HEK293 (cell line): Measurements from ENCODE around the gene KLK7.

Experiments used
- CTCF ChIA-PET: fragments of 350-600 bp; formaldehyde crosslinking; extraction: SDS; loops from one replicate; lab custom pipeline; 2021; ENCODE audit warnings: antibody characterized with exemption; lab: Yijun Ruan, JAX
- POLR2A ChIA-PET: fragments of 300-600 bp; formaldehyde crosslinking; extraction: SDS; loops from one replicate; lab custom pipeline; 2020; ENCODE audit warnings: antibody characterized with exemption, inconsistent platforms; lab: Yijun Ruan, JAX
- H3K27ac ChIP-seq: fragments of 200-500 bp; sonication (Bioruptor generic); 2 replicates; pipeline ENCODE4 v1.5.1; 2014; ENCODE audit warnings: low read depth, low read length, control low read depth, inconsistent platforms; ENCODE audit errors: extremely low read depth
- H3K36me3 ChIP-seq, 2 experiments: fragments of 200-500 bp in 1 of 2; sonication (Bioruptor generic) in 1 of 2; 1 replicate in 1 of 2; 2 replicates in 1 of 2; pipeline ENCODE4 v1.5.1; 2014 to 2017; ENCODE audit warnings: inconsistent platforms in 2 of 2, low read length in 2 of 2; ENCODE audit not compliant: control insufficient read depth in 2 of 2, insufficient read depth in 1 of 2
- H3K4me1 ChIP-seq: fragments of 200-500 bp; sonication (Bioruptor generic); 2 replicates; pipeline ENCODE4 v1.5.1; 2014; ENCODE audit warnings: mild to moderate bottlenecking, low read length, inconsistent platforms; ENCODE audit not compliant: control insufficient read depth, insufficient read depth
- H3K4me3 ChIP-seq: 2 replicates; pipeline ENCODE4 v1.5.1; 2011; ENCODE audit warnings: low read depth, mild to moderate bottlenecking, control low read depth, low read length, moderate library complexity
- H3K9me3 ChIP-seq: fragments of 200-500 bp; sonication (Bioruptor generic); 2 replicates; pipeline ENCODE4 v1.5.1; 2014; ENCODE audit warnings: low read depth, low read length, inconsistent platforms; ENCODE audit not compliant: control insufficient read depth, insufficient read depth
- GLIS2 ChIP-seq: fragments of 450-650 bp; formaldehyde crosslinking; IDR thresholded peaks from 2 replicates; pipeline ENCODE4 v1.5.1; 2016; ENCODE audit warnings: missing biosample characterization, missing genetic modification characterization
- SP3 ChIP-seq: fragments of 450-650 bp; formaldehyde crosslinking; IDR thresholded peaks from 2 replicates; pipeline ENCODE4 v1.5.1; 2016; ENCODE audit warnings: missing biosample characterization, missing genetic modification characterization
- YY2 ChIP-seq: fragments of 450-650 bp; formaldehyde crosslinking; IDR thresholded peaks from 2 replicates; pipeline ENCODE4 v1.5.1; 2016; ENCODE audit warnings: missing biosample characterization, missing genetic modification characterization
- ZBTB17 ChIP-seq: fragments of 450-650 bp; formaldehyde crosslinking; IDR thresholded peaks from 2 replicates; pipeline ENCODE4 v1.5.1; 2016; ENCODE audit warnings: missing biosample characterization, missing genetic modification characterization
- ZFP37 ChIP-seq: fragments of 450-650 bp; formaldehyde crosslinking; IDR thresholded peaks from 2 replicates; pipeline ENCODE4 v1.5.1; 2016; ENCODE audit warnings: missing biosample characterization, missing genetic modification characterization
- ZFP69B ChIP-seq: fragments of 450-650 bp; formaldehyde crosslinking; IDR thresholded peaks from 2 replicates; pipeline ENCODE4 v1.5.1; 2016; ENCODE audit warnings: missing biosample characterization, missing genetic modification characterization
- ZNF112 ChIP-seq: fragments of 450-650 bp; formaldehyde crosslinking; IDR thresholded peaks from 2 replicates; pipeline ENCODE4 v1.5.0; 2017; ENCODE audit warnings: missing biosample characterization, missing genetic modification characterization
- ZNF292 ChIP-seq: fragments of 450-650 bp; formaldehyde crosslinking; IDR thresholded peaks from 2 replicates; pipeline ENCODE4 v1.5.1; 2016; ENCODE audit warnings: low read depth, missing biosample characterization, missing genetic modification characterization, borderline replicate concordance
- ZNF394 ChIP-seq: fragments of 450-650 bp; formaldehyde crosslinking; IDR thresholded peaks from 2 replicates; pipeline ENCODE4 v1.5.1; 2016; ENCODE audit warnings: missing biosample characterization, missing genetic modification characterization, mild to moderate bottlenecking, moderate library complexity, borderline replicate concordance
- ZNF510 ChIP-seq: fragments of 450-650 bp; formaldehyde crosslinking; IDR thresholded peaks from 2 replicates; pipeline ENCODE4 v1.5.1; 2018; ENCODE audit warnings: mild to moderate bottlenecking, missing genetic modification characterization, missing biosample characterization; ENCODE audit not compliant: insufficient replicate concordance
- ZNF555 ChIP-seq: fragments of 450-650 bp; formaldehyde crosslinking; conservative IDR thresholded peaks from 2 replicates; pipeline ENCODE4 v1.5.1; 2017; ENCODE audit warnings: missing biosample characterization, mild to moderate bottlenecking, missing genetic modification characterization, inconsistent platforms
- ZNF707 ChIP-seq: fragments of 450-650 bp; formaldehyde crosslinking; IDR thresholded peaks from 2 replicates; pipeline ENCODE4 v1.5.1; 2016; ENCODE audit warnings: missing biosample characterization, missing genetic modification characterization
- ZNF76 ChIP-seq: fragments of 450-650 bp; formaldehyde crosslinking; IDR thresholded peaks from 2 replicates; pipeline ENCODE4; 2016; ENCODE audit warnings: low read depth, missing biosample characterization, missing genetic modification characterization, borderline replicate concordance
- TF ChIP-seq, protein P1 (sequence below): fragments of 450-650 bp; formaldehyde crosslinking; IDR thresholded peaks from 2 replicates; pipeline ENCODE4 v1.5.1; 2017; ENCODE audit warnings: missing biosample characterization, missing genetic modification characterization
- TF ChIP-seq, protein P2 (sequence below): fragments of 450-650 bp; formaldehyde crosslinking; IDR thresholded peaks from 2 replicates; pipeline ENCODE4 v1.5.1; 2017; ENCODE audit warnings: missing biosample characterization, mild to moderate bottlenecking, missing genetic modification characterization, moderate library complexity
- TF ChIP-seq, protein P3 (sequence below): fragments of 450-650 bp; formaldehyde crosslinking; IDR thresholded peaks from 2 replicates; pipeline ENCODE4 v1.5.1; 2016; ENCODE audit warnings: missing biosample characterization, missing genetic modification characterization, low read depth
- TF ChIP-seq, protein P4 (sequence below): fragments of 450-650 bp; formaldehyde crosslinking; IDR thresholded peaks from 2 replicates; pipeline ENCODE4 v1.5.1; 2016; ENCODE audit warnings: missing biosample characterization, missing genetic modification characterization
- TF ChIP-seq, protein P5 (sequence below): fragments of 450-650 bp; formaldehyde crosslinking; IDR thresholded peaks from 2 replicates; pipeline ENCODE4 v1.5.1; 2016; ENCODE audit warnings: missing biosample characterization, missing genetic modification characterization

KLK7 gene

DNA sequence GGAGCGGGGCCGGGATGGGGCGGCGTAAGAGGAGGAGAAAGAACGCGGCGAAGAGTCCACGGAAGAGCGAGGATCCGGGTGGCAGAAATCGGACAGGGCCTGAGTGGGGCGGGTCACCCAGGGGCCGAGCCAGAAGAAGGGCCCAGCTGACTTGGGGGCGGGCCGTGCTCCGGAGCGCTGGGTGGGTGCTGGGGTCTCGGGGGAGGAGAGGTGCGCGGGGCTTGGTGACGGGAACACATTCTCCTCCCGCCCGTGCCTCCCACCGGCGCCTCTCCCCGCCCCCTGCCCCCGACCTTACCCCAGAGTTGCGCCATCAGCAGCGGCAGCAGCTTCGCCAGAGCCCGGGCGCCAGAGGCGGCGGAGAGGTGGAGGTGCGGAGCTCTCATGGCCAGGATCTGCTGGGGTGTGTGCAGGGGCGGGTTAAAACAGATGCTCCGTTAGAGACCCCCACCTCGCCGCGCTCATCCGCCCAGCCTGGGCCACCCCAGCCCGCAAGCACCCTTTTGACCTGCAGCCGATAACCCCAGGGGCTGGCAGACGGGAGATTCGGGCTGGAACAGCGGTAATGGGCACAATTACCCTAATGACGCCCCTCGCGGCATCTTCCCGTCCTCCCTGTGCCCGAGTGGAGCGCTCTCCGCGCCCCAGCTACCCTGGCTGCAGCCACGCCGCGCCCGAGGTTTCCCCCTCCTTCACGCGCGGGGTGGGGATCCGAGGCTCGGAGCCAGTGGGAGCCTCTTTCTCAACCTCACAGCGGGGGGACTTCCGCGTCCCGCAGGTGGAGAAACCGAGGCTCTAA lies 35.2 kb upstream of the KLK7 start (continued):
- TF ChIP-seq GLIS2 (tag by site-specific recombination) (peak; percentile 70; the same call in 1 of the 2 replicates), ZNF76 (no peak), ZNF510 (tag by site-specific recombination) (no peak)
- TF ChIP-seq, protein P1, sequence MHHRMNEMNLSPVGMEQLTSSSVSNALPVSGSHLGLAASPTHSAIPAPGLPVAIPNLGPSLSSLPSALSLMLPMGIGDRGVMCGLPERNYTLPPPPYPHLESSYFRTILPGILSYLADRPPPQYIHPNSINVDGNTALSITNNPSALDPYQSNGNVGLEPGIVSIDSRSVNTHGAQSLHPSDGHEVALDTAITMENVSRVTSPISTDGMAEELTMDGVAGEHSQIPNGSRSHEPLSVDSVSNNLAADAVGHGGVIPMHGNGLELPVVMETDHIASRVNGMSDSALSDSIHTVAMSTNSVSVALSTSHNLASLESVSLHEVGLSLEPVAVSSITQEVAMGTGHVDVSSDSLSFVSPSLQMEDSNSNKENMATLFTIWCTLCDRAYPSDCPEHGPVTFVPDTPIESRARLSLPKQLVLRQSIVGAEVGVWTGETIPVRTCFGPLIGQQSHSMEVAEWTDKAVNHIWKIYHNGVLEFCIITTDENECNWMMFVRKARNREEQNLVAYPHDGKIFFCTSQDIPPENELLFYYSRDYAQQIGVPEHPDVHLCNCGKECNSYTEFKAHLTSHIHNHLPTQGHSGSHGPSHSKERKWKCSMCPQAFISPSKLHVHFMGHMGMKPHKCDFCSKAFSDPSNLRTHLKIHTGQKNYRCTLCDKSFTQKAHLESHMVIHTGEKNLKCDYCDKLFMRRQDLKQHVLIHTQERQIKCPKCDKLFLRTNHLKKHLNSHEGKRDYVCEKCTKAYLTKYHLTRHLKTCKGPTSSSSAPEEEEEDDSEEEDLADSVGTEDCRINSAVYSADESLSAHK (tag by site-specific recombination): no peak

DNA sequence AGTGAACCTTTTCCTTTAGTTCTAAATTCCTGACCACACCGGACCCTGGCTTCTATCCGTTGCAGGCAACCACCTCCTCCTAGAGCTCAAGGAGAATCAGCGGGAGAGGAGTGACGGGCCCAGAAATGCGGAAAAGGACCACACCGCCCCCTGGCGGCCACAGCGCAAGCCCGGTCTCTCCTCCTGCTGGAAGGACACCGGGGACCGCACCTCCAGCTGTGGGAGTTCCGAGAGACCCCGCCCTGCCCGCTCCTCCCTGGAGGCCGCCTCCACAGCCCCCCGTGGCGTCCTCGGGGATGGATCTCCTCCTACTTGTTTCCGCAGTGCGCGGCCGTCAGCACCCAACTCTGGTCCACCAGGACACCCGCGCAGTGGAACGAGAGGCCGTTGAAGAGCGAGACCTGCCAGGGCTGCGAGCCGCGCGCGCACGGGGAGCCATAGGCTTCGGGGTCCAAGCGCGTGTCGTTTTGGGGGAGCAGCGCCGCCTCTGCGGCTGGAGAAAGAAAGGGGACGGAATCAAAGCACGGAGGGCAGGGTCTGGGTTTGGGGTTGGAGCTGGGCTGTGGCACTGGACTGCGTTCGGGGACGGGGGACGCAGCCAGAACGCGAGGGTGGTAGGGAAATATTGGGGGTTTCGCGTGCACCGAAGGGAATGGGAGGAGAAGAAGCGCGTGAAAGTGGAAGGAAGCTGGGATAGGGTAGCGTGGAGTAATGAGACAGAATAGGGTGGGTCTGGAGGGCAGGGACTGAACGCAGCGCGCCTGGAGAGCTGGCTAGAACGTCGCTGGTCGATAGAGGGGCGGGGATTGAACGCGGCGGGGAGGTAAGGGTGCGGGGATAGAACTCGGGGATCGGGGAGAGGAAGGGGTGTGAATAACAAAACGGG lies 33.3 kb upstream of the KLK7 start:
- Histone ChIP-seq H3K36me3 (no peaks in the 10 kb centered on the region), H3K4me3 (peak overlapping the region; percentile 48), H3K27ac (no peak overlapping the region), H3K9me3 (no peaks in the 10 kb centered on the region), H3K4me1 (no peaks in the 10 kb centered on the region; the same call in 1 of the 2 replicates)
- CTCF ChIA-PET: interaction anchor here (0.5 to 8.5 kb wide), 47 partner anchors 8 to 858 kb away, joined by 3 to 177 read pairs (median 4); partner anchors contain the start of genes KLK11, KLK12, KLK7 and KLK8
- POLR2A ChIA-PET: interaction anchor here (0.5 to 1.0 kb wide), 5 partner anchors 42 to 223 kb away, joined by 3 to 9 read pairs (median 4); no protein-coding TSS in a partner anchor
- TF ChIP-seq ZNF112 (peak; percentile 4; the same call in 1 of the 2 replicates), SP3 (tag by site-specific recombination) (peak; percentile 92), ZFP37 (tag by site-specific recombination) (peak; percentile 66; the same call in 1 of the 2 replicates), ZNF394 (tag by site-specific recombination) (peak; percentile 12; the same call in 1 of the 2 replicates), ZFP69B (tag by site-specific recombination) (peak; percentile 36; the same call in 1 of the 2 replicates), ZNF707 (0 out of 2 replicates have a peak, but pooled peaks have one; percentile 33), GLIS2 (tag by site-specific recombination) (peak; percentile 96), ZNF292 (tag by site-specific recombination) (no peak), YY2 (tag by site-specific recombination) (peak; percentile 10; the same call in 1 of the 2 replicates), ZBTB17 (tag by site-specific recombination) (peak; percentile 98), ZNF555 (no peak)
- TF ChIP-seq, protein P2, sequence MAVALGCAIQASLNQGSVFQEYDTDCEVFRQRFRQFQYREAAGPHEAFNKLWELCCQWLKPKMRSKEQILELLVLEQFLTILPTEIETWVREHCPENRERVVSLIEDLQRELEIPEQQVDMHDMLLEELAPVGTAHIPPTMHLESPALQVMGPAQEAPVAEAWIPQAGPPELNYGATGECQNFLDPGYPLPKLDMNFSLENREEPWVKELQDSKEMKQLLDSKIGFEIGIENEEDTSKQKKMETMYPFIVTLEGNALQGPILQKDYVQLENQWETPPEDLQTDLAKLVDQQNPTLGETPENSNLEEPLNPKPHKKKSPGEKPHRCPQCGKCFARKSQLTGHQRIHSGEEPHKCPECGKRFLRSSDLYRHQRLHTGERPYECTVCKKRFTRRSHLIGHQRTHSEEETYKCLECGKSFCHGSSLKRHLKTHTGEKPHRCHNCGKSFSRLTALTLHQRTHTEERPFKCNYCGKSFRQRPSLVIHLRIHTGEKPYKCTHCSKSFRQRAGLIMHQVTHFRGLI (tag by site-specific recombination): peak; percentile 31; the same call in 1 of the 2 replicates
- TF ChIP-seq, protein P3, sequence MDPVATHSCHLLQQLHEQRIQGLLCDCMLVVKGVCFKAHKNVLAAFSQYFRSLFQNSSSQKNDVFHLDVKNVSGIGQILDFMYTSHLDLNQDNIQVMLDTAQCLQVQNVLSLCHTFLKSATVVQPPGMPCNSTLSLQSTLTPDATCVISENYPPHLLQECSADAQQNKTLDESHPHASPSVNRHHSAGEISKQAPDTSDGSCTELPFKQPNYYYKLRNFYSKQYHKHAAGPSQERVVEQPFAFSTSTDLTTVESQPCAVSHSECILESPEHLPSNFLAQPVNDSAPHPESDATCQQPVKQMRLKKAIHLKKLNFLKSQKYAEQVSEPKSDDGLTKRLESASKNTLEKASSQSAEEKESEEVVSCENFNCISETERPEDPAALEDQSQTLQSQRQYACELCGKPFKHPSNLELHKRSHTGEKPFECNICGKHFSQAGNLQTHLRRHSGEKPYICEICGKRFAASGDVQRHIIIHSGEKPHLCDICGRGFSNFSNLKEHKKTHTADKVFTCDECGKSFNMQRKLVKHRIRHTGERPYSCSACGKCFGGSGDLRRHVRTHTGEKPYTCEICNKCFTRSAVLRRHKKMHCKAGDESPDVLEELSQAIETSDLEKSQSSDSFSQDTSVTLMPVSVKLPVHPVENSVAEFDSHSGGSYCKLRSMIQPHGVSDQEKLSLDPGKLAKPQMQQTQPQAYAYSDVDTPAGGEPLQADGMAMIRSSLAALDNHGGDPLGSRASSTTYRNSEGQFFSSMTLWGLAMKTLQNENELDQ (tag by site-specific recombination): no peak
- TF ChIP-seq, protein P4, sequence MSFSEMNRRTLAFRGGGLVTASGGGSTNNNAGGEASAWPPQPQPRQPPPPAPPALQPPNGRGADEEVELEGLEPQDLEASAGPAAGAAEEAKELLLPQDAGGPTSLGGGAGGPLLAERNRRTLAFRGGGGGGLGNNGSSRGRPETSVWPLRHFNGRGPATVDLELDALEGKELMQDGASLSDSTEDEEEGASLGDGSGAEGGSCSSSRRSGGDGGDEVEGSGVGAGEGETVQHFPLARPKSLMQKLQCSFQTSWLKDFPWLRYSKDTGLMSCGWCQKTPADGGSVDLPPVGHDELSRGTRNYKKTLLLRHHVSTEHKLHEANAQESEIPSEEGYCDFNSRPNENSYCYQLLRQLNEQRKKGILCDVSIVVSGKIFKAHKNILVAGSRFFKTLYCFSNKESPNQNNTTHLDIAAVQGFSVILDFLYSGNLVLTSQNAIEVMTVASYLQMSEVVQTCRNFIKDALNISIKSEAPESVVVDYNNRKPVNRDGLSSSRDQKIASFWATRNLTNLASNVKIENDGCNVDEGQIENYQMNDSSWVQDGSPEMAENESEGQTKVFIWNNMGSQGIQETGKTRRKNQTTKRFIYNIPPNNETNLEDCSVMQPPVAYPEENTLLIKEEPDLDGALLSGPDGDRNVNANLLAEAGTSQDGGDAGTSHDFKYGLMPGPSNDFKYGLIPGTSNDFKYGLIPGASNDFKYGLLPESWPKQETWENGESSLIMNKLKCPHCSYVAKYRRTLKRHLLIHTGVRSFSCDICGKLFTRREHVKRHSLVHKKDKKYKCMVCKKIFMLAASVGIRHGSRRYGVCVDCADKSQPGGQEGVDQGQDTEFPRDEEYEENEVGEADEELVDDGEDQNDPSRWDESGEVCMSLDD (tag by site-specific recombination): peak; percentile 74
- TF ChIP-seq, protein P5, sequence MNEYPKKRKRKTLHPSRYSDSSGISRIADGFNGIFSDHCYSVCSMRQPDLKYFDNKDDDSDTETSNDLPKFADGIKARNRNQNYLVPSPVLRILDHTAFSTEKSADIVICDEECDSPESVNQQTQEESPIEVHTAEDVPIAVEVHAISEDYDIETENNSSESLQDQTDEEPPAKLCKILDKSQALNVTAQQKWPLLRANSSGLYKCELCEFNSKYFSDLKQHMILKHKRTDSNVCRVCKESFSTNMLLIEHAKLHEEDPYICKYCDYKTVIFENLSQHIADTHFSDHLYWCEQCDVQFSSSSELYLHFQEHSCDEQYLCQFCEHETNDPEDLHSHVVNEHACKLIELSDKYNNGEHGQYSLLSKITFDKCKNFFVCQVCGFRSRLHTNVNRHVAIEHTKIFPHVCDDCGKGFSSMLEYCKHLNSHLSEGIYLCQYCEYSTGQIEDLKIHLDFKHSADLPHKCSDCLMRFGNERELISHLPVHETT (tag by site-specific recombination): no peak
- TF ChIP-seq, protein P1 (tag by site-specific recombination): peak; percentile 62
